Panc1 (cell line): ENCODE measurements around the gene FREM2. TPM values are rescaled to one million over a fixed set of nuclear protein-coding genes. Genes with fewer than 3 reads are reported as not detected.

Experiments
- ATAC-seq: fragments of 200-7000 bp; cut with Tn5 transposase; 2 replicates; pipeline ENCODE4 v1.9.1; 2020; ENCODE audit warnings: mild to moderate bottlenecking, moderate library complexity
- BruUV-seq: library from RNA; stranded (reverse); fragments of 400-500 nt; replicated peaks from 2 replicates; lab custom pipeline; 2021; lab: Mats Ljungman, UMichigan
- CTCF ChIA-PET: fragments of 300-600 bp; sonication (Branson Sonifier 250); formaldehyde crosslinking; loops from one replicate; lab custom pipeline; 2022; ENCODE audit warnings: antibody characterized with exemption; lab: Charles Lee
- POLR2A ChIA-PET: fragments of 300-600 bp; sonication (Branson Sonifier 250); formaldehyde crosslinking; loops from one replicate; lab custom pipeline; 2022; ENCODE audit warnings: antibody characterized with exemption; lab: Charles Lee
- DNase-seq: peaks from one replicate; pipeline ENCODE4 v3.0.0-alpha.2; 2010; ENCODE audit warnings: low read depth, low spot score
- H3K27ac ChIP-seq: 2 replicates; pipeline ENCODE4 v1.5.1; 2011; ENCODE audit warnings: mild to moderate bottlenecking, low read length, inconsistent platforms
- H3K27me3 ChIP-seq: fragments of 200-500 bp; sonication (Bioruptor generic); 2 replicates; pipeline ENCODE4 v1.6.0; 2014; ENCODE audit warnings: low read length, inconsistent platforms; ENCODE audit not compliant: control insufficient read depth, insufficient read depth
- H3K36me3 ChIP-seq: fragments of 200-500 bp; sonication (Bioruptor generic); 2 replicates; pipeline ENCODE4 v1.5.1; 2014; ENCODE audit warnings: inconsistent platforms, mild to moderate bottlenecking, low read length, moderate library complexity; ENCODE audit not compliant: control insufficient read depth, insufficient read depth
- H3K4me1 ChIP-seq: 2 replicates; pipeline ENCODE4 v1.5.1; 2011; ENCODE audit warnings: inconsistent platforms, mild to moderate bottlenecking, low read length, moderate library complexity; ENCODE audit not compliant: control insufficient read depth, insufficient read depth
- H3K4me3 ChIP-seq, 2 experiments: 2 replicates each; pipeline ENCODE4 v1.5.1; 2011 to 2012; ENCODE audit warnings: low read depth in 2 of 2, low read length in 2 of 2, mild to moderate bottlenecking in 2 of 2, inconsistent platforms in 1 of 2, moderate library complexity in 1 of 2
- H3K9me3 ChIP-seq: fragments of 200-500 bp; sonication (Bioruptor generic); 2 replicates; pipeline ENCODE4 v1.5.1; 2014; ENCODE audit warnings: low read depth, mild to moderate bottlenecking, inconsistent platforms, low read length, moderate library complexity; ENCODE audit not compliant: control insufficient read depth, insufficient read depth
- CTCF ChIP-seq: fragments of 450-650 bp; IDR thresholded peaks from 2 replicates; pipeline ENCODE4 v1.5.1; 2017; ENCODE audit warnings: mild to moderate bottlenecking
- POLR2AphosphoS5 ChIP-seq: IDR thresholded peaks from 2 replicates; pipeline ENCODE4 v1.6.1; 2012; ENCODE audit warnings: mild to moderate bottlenecking, low read depth, low read length, moderate library complexity
- REST ChIP-seq, 2 experiments: IDR thresholded peaks; 2 replicates each; pipeline ENCODE4 v1.6.1; 2011 to 2012; ENCODE audit warnings: low read depth in 2 of 2, control low read depth in 1 of 2, low read length in 1 of 2, mild to moderate bottlenecking in 1 of 2, moderate library complexity in 1 of 2; ENCODE audit not compliant: insufficient read depth in 1 of 2
- SIN3A ChIP-seq: IDR thresholded peaks from 2 replicates; pipeline ENCODE4 v1.6.1; 2012; ENCODE audit warnings: low read depth, mild to moderate bottlenecking, low read length, moderate library complexity, borderline replicate concordance; ENCODE audit not compliant: insufficient read depth
- TCF7L2 ChIP-seq: IDR thresholded peaks from 2 replicates; pipeline ENCODE4 v1.6.1; 2011; ENCODE audit warnings: mild to moderate bottlenecking, low read depth, low read length, inconsistent platforms
- in situ Hi-C: cut with HindIII; loops from 2 replicates; pipeline ENCODE4 v1.10.0; 2016; ENCODE audit warnings: low sequenced_read_pairs, low pct_unique_long_range_greater_than_20kb
- intact Hi-C: fragments of 100-400 bp; cut with micrococcal nuclease; formaldehyde crosslinking; loops from one replicate; pipeline ENCODE4 v1.10.0; 2022; ENCODE audit not compliant: unreplicated experiment
- total RNA-seq: library from RNA; stranded (reverse); gene quantifications from one replicate; pipeline ENCODE4 v1.2.1, GENCODE V29; 2021; ENCODE audit not compliant: unreplicated experiment

Gene FREM2
- total RNA-seq, 1 experiment from 2014 or later = 0.15 TPM

GRCh38 chr13:38902551-38902950 lies 215.7 kb downstream of the FREM2 start:
- TF ChIP-seq SIN3A = no peak
- no peak for TF ChIP-seq REST (IDR thresholded peaks at IDR 0.05; ENCODE audit: insufficient read depth in 1 of 2, low read depth in 2 of 2, low read length in 1 of 2)
- no peak for TF ChIP-seq POLR2AphosphoS5
- TF ChIP-seq TCF7L2 = no peak
- no peak for TF ChIP-seq CTCF
- Histone ChIP-seq H3K36me3 (no peaks in the 10 kb centered on the region), H3K27ac (no peak overlapping the region), H3K4me1 (no peaks in the 10 kb centered on the region), H3K9me3 (no peaks in the 10 kb centered on the region), H3K4me3 (no peak overlapping the region), H3K27me3 (no peaks in the 10 kb centered on the region)
- DNase-seq (no peak), ATAC-seq (no peak)
- in situ Hi-C loops = no loop called here
- no TSS peak for BruUV-seq
- intact Hi-C loops = no loop called here
- ChIA-PET POLR2A (no interaction called here), CTCF (no interaction called here)

DNA sequence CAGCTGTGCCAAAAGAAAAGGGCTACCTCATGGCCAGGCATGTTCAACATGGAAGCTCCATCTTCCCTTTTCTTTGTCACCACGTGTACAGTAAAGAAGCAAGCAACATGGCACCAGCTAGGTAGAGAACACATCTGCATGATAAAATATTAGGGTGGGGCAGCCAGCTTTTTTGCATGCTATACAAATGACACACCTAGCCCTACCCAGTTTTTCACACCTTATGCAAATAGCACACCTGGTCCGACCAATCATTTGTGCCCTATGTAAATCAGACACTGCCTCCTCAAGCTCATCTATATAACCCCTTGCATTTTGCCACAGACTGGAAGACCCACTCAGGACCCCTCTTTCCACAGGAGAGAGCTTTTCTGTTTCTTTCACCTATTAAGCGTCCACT lies 218.2 kb downstream of the FREM2 start:
- intact Hi-C loops = no loop called here
- in situ Hi-C loops = no loop called here
- no peak for ATAC-seq

More for the DNA sequence above, 218.2 kb downstream of the FREM2 start:
- ChIA-PET CTCF (no interaction called here), POLR2A (no interaction called here)
- Histone ChIP-seq H3K9me3 (no peaks in the 10 kb centered on the region), H3K4me3 (no peak overlapping the region), H3K4me1 (no peaks in the 10 kb centered on the region), H3K27ac (no peak overlapping the region), H3K36me3 (no peaks in the 10 kb centered on the region), H3K27me3 (no peaks in the 10 kb centered on the region)
- BruUV-seq = no TSS peak
- TF ChIP-seq POLR2AphosphoS5 (no peak), CTCF (no peak), SIN3A (no peak), REST (IDR thresholded peaks at IDR 0.05; ENCODE audit: insufficient read depth in 1 of 2, low read depth in 2 of 2, low read length in 1 of 2) (no peak), TCF7L2 (no peak)
- no peak for DNase-seq
